Measurements from ENCODE around the gene LANCL3.

DNA sequence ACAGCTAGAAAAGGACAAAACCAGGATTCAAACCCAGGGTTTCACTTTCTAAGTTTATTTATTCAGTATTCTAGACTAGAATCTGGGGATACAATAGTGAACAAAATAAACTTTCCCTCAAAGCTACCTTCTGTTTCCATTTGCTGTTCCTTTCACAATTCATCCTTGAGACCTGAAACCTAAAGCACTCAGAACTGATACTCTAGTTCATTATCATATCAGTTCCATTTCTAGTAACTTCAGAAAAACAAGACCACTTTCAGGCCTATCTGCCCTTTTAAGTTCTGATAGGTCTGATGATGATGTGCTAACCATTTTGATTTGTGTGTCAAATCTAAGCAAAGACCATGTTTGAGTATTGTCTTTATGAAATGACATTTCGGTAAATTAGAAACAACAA, 106.3 kb downstream of the LANCL3 start:
- TF ChIP-seq POLR2AphosphoS2 (conservative IDR thresholded peaks at IDR 0.05; ENCODE audit: low read length) (no peak), BHLHE40 (IDR thresholded peaks at IDR 0.05; ENCODE audit: low read depth, low read length) (no peak), EP300 (IDR thresholded peaks at IDR 0.05) (no peak), RNF2 (IDR thresholded peaks at IDR 0.05; ENCODE audit: borderline replicate concordance, low read depth) (no peak), RFX5 (IDR thresholded peaks at IDR 0.05) (no peak), POLR2A (IDR thresholded peaks at IDR 0.05; ENCODE audit: low read length) (no peak), USF2 (IDR thresholded peaks at IDR 0.05) (no peak)
- TF ChIP-seq, protein P1, sequence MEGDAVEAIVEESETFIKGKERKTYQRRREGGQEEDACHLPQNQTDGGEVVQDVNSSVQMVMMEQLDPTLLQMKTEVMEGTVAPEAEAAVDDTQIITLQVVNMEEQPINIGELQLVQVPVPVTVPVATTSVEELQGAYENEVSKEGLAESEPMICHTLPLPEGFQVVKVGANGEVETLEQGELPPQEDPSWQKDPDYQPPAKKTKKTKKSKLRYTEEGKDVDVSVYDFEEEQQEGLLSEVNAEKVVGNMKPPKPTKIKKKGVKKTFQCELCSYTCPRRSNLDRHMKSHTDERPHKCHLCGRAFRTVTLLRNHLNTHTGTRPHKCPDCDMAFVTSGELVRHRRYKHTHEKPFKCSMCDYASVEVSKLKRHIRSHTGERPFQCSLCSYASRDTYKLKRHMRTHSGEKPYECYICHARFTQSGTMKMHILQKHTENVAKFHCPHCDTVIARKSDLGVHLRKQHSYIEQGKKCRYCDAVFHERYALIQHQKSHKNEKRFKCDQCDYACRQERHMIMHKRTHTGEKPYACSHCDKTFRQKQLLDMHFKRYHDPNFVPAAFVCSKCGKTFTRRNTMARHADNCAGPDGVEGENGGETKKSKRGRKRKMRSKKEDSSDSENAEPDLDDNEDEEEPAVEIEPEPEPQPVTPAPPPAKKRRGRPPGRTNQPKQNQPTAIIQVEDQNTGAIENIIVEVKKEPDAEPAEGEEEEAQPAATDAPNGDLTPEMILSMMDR (IDR thresholded peaks at IDR 0.05): no peak
- TF ChIP-seq, protein P2, sequence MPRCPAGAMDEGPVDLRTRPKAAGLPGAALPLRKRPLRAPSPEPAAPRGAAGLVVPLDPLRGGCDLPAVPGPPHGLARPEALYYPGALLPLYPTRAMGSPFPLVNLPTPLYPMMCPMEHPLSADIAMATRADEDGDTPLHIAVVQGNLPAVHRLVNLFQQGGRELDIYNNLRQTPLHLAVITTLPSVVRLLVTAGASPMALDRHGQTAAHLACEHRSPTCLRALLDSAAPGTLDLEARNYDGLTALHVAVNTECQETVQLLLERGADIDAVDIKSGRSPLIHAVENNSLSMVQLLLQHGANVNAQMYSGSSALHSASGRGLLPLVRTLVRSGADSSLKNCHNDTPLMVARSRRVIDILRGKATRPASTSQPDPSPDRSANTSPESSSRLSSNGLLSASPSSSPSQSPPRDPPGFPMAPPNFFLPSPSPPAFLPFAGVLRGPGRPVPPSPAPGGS (IDR thresholded peaks at IDR 0.05): no peak
- TF ChIP-seq, protein P3, sequence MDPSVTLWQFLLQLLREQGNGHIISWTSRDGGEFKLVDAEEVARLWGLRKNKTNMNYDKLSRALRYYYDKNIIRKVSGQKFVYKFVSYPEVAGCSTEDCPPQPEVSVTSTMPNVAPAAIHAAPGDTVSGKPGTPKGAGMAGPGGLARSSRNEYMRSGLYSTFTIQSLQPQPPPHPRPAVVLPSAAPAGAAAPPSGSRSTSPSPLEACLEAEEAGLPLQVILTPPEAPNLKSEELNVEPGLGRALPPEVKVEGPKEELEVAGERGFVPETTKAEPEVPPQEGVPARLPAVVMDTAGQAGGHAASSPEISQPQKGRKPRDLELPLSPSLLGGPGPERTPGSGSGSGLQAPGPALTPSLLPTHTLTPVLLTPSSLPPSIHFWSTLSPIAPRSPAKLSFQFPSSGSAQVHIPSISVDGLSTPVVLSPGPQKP (IDR thresholded peaks at IDR 0.05; ENCODE audit: low read depth, low read length): no peak
